Tibial nerve (tissue), 3 donors: ENCODE data around the gene NELL1.

Source experiments
- POLR2A ChIP-seq, 2 donors: fragments of 450-650 bp; IDR thresholded peaks; one replicate each; pipeline ENCODE4 v1.6.1; 2017; ENCODE audit warnings: antibody characterized with exemption in 2 of 2, mild to moderate bottlenecking in 2 of 2, moderate library complexity in 2 of 2
- TF ChIP-seq, protein P1 (sequence below), 5 experiments: fragments of 200-600 bp in 3 of 5; fragments of 450-650 bp in 2 of 5; sonication (generic) in 3 of 5; IDR thresholded peaks; one replicate each; pipeline ENCODE4 v1.5.1; 2016 to 2019; ENCODE audit warnings: antibody characterized with exemption in 5 of 5, mild to moderate bottlenecking in 3 of 5, moderate library complexity in 2 of 5

DNA sequence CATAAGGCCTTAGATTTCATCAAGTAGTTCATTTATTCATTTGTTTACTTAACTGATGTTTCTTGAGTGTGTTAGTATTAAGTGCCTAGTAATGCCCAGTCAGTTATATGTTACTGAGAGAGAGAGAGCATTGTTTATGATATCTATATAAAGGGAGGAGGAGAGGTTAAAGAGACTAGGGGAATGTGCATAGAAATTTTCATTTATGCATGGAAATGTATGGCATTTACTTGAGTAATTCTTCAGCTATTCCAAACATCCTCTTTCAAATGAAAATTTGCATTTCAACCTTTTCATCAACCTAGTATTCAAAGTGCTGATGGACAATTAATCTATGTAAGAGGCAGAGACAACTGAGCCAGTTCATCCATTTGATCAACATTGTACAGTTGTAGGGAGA is 199.7 kb downstream of the NELL1 start:
- TF ChIP-seq, protein P1, sequence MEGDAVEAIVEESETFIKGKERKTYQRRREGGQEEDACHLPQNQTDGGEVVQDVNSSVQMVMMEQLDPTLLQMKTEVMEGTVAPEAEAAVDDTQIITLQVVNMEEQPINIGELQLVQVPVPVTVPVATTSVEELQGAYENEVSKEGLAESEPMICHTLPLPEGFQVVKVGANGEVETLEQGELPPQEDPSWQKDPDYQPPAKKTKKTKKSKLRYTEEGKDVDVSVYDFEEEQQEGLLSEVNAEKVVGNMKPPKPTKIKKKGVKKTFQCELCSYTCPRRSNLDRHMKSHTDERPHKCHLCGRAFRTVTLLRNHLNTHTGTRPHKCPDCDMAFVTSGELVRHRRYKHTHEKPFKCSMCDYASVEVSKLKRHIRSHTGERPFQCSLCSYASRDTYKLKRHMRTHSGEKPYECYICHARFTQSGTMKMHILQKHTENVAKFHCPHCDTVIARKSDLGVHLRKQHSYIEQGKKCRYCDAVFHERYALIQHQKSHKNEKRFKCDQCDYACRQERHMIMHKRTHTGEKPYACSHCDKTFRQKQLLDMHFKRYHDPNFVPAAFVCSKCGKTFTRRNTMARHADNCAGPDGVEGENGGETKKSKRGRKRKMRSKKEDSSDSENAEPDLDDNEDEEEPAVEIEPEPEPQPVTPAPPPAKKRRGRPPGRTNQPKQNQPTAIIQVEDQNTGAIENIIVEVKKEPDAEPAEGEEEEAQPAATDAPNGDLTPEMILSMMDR (IDR thresholded peaks at IDR 0.05): no peak
- TF ChIP-seq POLR2A (IDR thresholded peaks at IDR 0.05): no peak
